Kidney (tissue), 14 donors: ENCODE measurements around the gene FGB. TPM values are rescaled to one million over a fixed set of nuclear protein-coding genes. Genes with fewer than 3 reads are reported as not detected.

Experiments
- DNase-seq, 5 donors: peaks; one replicate each; pipeline ENCODE4 v3.0.0-alpha.2; 2013 to 2020
- FAIRE-seq: peaks from 2 replicates; lab custom pipeline; 2012; peaks lifted over from hg19 to GRCh38; lab: Jason Lieb, UNC
- H3K27ac ChIP-seq, 2 donors: one replicate each; pipeline ENCODE4 v1.7.0; 2013; ENCODE audit warnings: low read depth in 2 of 2, low read length in 2 of 2, inconsistent platforms in 1 of 2
- H3K27me3 ChIP-seq: one replicate; pipeline ENCODE4 v1.7.1; 2013; ENCODE audit warnings: low read length, inconsistent platforms; ENCODE audit not compliant: control insufficient read depth, insufficient read depth
- H3K36me3 ChIP-seq, 3 donors: one replicate each; pipeline versions ENCODE4 v1.7.0 to v1.7.1; 2013; ENCODE audit warnings: low read length in 3 of 3, control low read depth in 1 of 3, inconsistent platforms in 1 of 3; ENCODE audit not compliant: insufficient read depth in 3 of 3, control insufficient read depth in 2 of 3
- H3K4me1 ChIP-seq, 3 donors: one replicate each; pipeline versions ENCODE4 v1.7.0 to v1.7.1; 2013; ENCODE audit warnings: low read length in 3 of 3, inconsistent platforms in 1 of 3, low read depth in 1 of 3; ENCODE audit not compliant: control insufficient read depth in 2 of 3, insufficient read depth in 2 of 3
- H3K4me3 ChIP-seq, 3 donors: one replicate each; pipeline versions ENCODE4 v1.7.0 to v1.8.1; 2013; ENCODE audit warnings: low read length in 3 of 3, control low read depth in 1 of 3, inconsistent platforms in 1 of 3
- H3K9ac ChIP-seq, 3 donors: one replicate each; pipeline versions ENCODE4 v1.7.0 to v1.7.1; 2013; ENCODE audit warnings: low read length in 3 of 3, control low read depth in 1 of 3, inconsistent platforms in 1 of 3
- H3K9me3 ChIP-seq, 3 donors: one replicate each; pipeline versions ENCODE4 v1.7.0 to v1.7.1; 2013; ENCODE audit warnings: low read length in 3 of 3, control low read depth in 1 of 3, inconsistent platforms in 1 of 3; ENCODE audit not compliant: control insufficient read depth in 2 of 3, insufficient read depth in 1 of 3
- CTCF ChIP-seq: IDR thresholded peaks from 3 replicates; pipeline ENCODE4 v1.5.1; 2012; ENCODE audit warnings: mild to moderate bottlenecking, moderate library complexity, borderline replicate concordance; ENCODE audit not compliant: insufficient read depth; ENCODE audit errors: extremely low read depth
- intact Hi-C: fragments of 100-400 bp; cut with DNase I; formaldehyde crosslinking; loops from one replicate; pipeline ENCODE4 v1.11.1; 2022
- polyA plus RNA-seq: library from polyadenylated mRNA; stranded (reverse); fragments of 350-450 nt; fragmentation: Illumina TruSeq; extraction: RNeasy Lipid Tissue Mini Kit (QIAGEN cat#74804); gene quantifications from one replicate; pipeline ENCODE4 v1.2.3, GENCODE V29; 2014; ENCODE audit warnings: low read depth, low replicate concordance; ENCODE audit not compliant: insufficient read depth
- total RNA-seq: library from RNA; stranded (reverse); fragmentation: NEBNext Ultra II Directional; extraction: Animal tissue kit (Norgen Biotek cat#: 25700); gene quantifications from one replicate; pipeline ENCODE4 v1.2.1, GENCODE V29; 2021
- donor health status: control.
- donor health status: control.
- donor health status: control.
- donor health status: control.
- donor health status: control.
- donor health status: DM: yes; HTN: yes; CAD: no.
- donor health status: Normal renal cell carcinoma (clear cell type).

The FGB gene
- total and polyA plus RNA-seq, 2 donors from 2014 or later: 23.5 to 42.5 TPM

DNA sequence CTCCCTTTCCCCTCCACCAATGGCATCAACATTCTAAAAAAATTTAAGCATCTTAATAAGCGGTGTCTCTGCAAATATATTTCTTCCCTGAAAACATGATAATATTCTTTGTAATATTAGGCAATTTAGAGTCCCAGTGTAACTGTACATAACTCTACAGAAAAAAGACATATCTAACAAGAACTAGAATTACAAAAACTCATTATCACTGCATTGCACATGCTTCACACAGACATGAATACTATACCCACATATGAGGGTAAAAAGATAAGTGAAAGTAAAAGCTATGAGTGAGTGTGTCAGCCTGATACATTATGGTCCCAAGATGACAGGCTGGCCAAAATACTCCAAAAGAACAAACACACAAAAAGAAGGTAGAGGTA is 2.4 kb upstream of the FGB start:
- no peaks in the 10 kb centered on the region for H3K36me3 ChIP-seq
- TF ChIP-seq CTCF: no peak
- H3K9ac ChIP-seq: no peak overlapping the region

DNA sequence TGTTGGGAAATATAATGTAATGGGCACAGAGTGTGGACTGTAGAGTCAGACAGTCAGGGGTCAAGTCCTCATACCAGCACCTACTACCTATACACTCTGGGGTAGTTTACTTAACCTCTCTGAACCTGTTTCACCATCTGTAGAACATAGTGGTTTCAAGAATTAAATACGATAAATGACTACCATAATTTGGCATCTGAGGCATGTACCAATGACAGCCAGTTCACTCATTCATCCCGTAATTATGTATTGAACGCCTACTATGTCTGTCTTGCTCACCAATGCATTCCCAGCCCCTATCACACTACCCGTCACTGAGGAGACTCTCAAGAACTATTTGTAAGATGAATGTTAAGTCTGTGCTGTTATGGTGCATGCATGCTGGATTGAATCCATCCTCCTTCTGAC is 2.0 kb upstream of the FGB start:
- no peak for FAIRE-seq
- no peaks in the 10 kb centered on the region for H3K36me3 ChIP-seq
- H3K4me3 ChIP-seq: no peak overlapping the region
- no peak for DNase-seq
- no peaks in the 10 kb centered on the region for H3K4me1 ChIP-seq
- H3K9me3 ChIP-seq: no peaks in the 10 kb centered on the region
- no peak for TF ChIP-seq CTCF
- intact Hi-C loops: no loop called here
- no peak overlapping the region for H3K27ac ChIP-seq
- no peaks in the 10 kb centered on the region for H3K27me3 ChIP-seq
- H3K9ac ChIP-seq: no peak overlapping the region

More for the DNA sequence above, 2.4 kb upstream of the FGB start:
- no peaks in the 10 kb centered on the region for H3K4me1 ChIP-seq
- H3K9me3 ChIP-seq: no peaks in the 10 kb centered on the region
- FAIRE-seq: no peak
- H3K27me3 ChIP-seq: no peaks in the 10 kb centered on the region
- no peak for DNase-seq
- H3K4me3 ChIP-seq: no peak overlapping the region
- no peak overlapping the region for H3K27ac ChIP-seq
- intact Hi-C loops: no loop called here

DNA sequence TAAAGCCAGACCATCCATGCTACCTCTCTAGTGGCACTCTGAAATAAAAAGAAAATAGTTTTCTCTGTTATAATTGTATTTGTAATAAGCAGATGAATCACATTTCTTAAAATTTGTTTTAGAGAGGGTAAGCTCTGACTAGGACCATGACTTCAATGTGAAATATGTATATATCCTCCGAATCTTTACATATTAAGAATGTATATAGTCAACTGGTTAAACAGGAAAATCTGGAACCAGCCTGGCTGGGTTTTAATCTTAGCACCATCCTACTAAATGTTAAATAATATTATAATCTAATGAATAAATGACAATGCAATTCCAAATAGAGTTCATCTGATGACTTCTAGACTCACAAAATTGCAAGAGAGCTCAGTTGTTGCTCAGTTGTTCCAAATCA is 1.5 kb downstream of the FGB start:
- Histone ChIP-seq H3K4me1 (no peaks in the 10 kb centered on the region), H3K36me3 (no peaks in the 10 kb centered on the region), H3K9ac (no peak overlapping the region), H3K27ac (no peak overlapping the region), H3K9me3 (no peaks in the 10 kb centered on the region), H3K27me3 (no peaks in the 10 kb centered on the region), H3K4me3 (peak overlapping the region in 1 of 3 donors; percentile 43)
- DNase-seq (no peak), FAIRE-seq (no peak)
- no peak for TF ChIP-seq CTCF
- intact Hi-C loops: no loop called here

DNA sequence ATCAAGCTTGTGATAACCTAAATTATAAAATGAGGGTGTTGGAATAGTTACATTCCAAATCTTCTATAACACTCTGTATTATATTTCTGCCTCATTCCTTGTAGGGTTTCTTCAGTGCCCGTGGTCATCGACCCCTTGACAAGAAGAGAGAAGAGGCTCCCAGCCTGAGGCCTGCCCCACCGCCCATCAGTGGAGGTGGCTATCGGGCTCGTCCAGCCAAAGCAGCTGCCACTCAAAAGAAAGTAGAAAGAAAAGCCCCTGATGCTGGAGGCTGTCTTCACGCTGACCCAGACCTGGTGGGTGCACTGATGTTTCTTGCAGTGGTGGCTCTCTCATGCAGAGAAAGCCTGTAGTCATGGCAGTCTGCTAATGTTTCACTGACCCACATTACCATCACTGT is 2.9 kb downstream of the FGB start:
- peak overlapping the region in 1 of 3 donors; percentile 43 for H3K4me3 ChIP-seq
- no peak overlapping the region for H3K9ac ChIP-seq
- no peaks in the 10 kb centered on the region for H3K27me3 ChIP-seq
- no peaks in the 10 kb centered on the region for H3K36me3 ChIP-seq
- no peak for TF ChIP-seq CTCF
- no peak overlapping the region for H3K27ac ChIP-seq
- intact Hi-C loops: no loop called here
- no peaks in the 10 kb centered on the region for H3K4me1 ChIP-seq
- no peak for FAIRE-seq
- DNase-seq: peak in 1 of 5 donors; percentile 53
- no peaks in the 10 kb centered on the region for H3K9me3 ChIP-seq
